GM19351 (cell line): Measurements from ENCODE around the gene HOXC6.

Source experiments
- ATAC-seq: cut with Tn5 transposase; IDR thresholded peaks from one replicate; pipeline ENCODE4 v1.9.1; 2021; ENCODE audit warnings: mild to moderate bottlenecking, moderate library complexity; ENCODE audit not compliant: unreplicated experiment

The HOXC6 gene

GRCh38 chr12:54025499-54026405, 2.5 kb upstream of the HOXC6 start:
- no peak for ATAC-seq

GRCh38 chr12:54026640-54027441, 1.4 kb upstream of the HOXC6 start:
- no peak for ATAC-seq

- ATAC-seq: no peak
Measured at GRCh38 chr12:54027442-54027786, 826 bp upstream of the HOXC6 start.

DNA sequence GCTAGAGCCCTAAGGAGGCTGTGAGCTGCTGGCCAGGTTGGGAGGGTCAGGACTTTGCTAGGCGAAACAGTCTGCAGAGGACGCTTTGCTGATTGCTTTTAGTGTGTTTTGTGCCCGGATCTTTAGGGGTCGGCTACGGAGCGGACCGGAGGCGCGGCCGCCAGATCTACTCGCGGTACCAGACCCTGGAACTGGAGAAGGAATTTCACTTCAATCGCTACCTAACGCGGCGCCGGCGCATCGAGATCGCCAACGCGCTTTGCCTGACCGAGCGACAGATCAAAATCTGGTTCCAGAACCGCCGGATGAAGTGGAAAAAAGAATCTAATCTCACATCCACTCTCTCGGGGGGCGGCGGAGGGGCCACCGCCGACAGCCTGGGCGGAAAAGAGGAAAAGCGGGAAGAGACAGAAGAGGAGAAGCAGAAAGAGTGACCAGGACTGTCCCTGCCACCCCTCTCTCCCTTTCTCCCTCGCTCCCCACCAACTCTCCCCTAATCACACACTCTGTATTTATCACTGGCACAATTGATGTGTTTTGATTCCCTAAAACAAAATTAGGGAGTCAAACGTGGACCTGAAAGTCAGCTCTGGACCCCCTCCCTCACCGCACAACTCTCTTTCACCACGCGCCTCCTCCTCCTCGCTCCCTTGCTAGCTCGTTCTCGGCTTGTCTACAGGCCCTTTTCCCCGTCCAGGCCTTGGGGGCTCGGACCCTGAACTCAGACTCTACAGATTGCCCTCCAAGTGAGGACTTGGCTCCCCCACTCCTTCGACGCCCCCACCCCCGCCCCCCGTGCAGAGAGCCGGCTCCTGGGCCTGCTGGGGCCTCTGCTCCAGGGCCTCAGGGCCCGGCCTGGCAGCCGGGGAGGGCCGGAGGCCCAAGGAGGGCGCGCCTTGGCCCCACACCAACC, 1.5 kb downstream of the HOXC6 start:
- ATAC-seq: no peak

DNA sequence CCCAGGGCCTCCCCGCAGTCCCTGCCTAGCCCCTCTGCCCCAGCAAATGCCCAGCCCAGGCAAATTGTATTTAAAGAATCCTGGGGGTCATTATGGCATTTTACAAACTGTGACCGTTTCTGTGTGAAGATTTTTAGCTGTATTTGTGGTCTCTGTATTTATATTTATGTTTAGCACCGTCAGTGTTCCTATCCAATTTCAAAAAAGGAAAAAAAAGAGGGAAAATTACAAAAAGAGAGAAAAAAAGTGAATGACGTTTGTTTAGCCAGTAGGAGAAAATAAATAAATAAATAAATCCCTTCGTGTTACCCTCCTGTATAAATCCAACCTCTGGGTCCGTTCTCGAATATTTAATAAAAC, 2.2 kb downstream of the HOXC6 start:
- no peak for ATAC-seq

DNA sequence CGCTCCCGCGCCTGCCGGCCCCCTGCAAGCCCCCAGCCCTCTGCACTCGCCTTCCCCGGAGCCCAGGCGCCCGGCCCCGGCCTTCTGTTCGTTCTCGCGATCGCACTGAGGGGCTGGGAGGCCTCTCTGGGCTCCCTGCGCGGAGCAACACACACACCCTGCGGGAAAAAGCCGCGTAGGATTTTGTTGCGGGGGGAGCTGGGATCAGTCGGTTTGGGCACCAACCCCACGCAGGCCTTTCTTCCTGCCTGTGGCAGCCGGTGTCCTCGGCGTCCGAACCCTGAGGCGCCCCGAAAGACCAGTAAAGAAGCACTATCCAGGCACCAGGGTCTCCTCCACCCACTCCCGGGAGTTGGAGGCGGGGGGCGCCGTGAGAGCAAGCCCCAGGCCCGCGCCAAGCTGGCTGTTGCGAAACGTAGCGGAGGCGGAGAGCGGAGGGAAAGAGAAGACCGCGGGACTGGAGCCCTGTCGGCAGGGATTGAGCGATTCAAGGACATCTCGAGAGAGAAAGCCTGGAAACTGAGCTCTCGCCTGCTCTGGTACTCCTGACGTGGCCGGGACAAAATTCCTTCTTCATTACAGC, 2.7 kb downstream of the HOXC6 start:
- ATAC-seq: no peak

GRCh38 chr12:54031480-54031879, 3.2 kb downstream of the HOXC6 start:
- ATAC-seq: no peak

GRCh38 chr12:54032086-54032619, 3.9 kb downstream of the HOXC6 start:
- ATAC-seq: no peak

DNA sequence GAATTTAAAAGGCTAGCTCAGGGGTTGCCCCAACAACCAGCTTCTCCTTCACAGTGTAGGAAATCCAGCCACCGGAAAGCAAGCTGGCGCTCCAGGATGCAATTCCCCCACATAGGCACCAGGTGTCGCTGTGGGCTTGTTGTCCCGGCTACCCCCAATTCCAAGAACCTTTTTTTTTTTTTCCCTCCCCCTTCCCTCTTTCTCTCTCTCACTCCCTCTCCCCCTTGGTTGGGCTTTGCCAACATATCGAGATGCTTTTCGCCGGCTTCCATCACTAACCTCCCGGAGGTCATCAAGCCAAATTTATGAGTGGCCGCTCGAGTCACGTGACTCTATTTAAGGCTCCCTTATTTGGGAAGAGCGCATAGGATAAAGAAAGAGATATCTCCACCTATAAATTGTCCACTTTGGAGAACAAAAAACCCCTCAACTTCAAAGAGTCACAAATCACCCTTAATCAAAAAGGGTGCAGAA, 4.4 kb downstream of the HOXC6 start, which contains the start of gene HOXC5:
Gene HOXC5, plus strand, starts transcription at position 424 of the 474 bp plus-strand sequence. CDS start 73 bp downstream, outside the sequence.
- ATAC-seq: no peak

- no peak for ATAC-seq
Measured at GRCh38 chr12:54033106-54033979, 5.1 kb downstream of the HOXC6 start.

GRCh38 chr12:54033980-54034784, 5.9 kb downstream of the HOXC6 start:
- ATAC-seq: no peak

DNA sequence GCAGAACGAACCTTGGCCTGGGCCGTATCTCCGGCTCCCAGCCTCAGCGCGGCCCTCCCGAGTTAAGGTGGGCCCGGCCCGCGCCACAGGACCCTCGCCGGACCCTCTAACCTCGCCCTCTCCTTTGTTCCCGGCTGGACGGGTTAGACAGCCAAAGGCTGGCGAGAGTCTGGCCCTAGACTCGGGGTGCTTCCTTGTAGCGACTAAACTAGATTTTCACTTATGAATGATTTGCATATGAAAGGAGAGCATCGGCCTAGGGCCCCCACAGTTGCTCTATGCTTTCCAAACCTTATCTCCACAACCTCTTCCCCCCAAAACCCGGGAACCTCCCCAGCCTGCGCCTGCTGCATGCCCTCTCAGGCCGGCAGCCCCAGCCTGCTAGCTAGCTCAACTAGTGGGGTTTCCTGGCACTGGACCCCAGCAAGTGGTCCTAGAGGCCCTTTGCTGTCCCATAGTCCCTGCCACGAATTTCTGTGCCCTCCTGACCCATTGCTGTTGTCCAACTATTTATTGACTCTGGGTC, 6.6 kb downstream of the HOXC6 start:
- ATAC-seq: no peak

DNA sequence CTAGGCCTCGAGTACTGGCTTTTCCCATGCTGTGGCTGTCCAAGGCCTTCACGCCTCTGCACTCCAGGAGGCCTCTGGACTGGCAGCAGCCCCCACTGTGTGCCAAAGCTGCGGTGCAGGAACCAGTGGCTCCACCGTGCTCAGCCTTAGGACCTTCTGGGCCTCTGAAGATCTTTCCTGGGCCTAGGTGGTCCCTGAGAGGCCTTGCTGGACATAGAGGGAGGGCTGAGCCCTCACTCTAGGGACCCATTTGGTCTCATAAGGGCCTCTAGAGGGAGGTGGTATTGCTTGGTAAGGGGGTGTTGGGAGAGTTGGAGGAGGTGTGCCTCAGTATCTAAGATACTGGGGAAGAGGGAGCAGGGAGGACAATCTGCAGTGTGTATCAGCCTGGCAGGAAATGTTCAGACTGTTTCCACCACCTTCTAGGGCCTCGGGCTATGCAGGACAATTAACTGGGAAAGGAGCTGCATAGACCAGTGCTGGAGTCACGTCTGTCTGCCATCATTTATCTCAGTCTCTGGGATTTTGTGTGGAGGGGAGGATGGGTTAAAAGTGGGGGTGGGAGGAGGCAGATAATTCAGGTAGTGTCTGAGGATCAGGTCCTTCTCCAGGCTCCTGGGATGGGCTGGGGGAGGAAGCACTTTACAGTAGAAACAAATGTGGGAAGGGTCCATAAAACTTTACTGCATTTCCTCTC, 7.5 kb downstream of the HOXC6 start:
- no peak for ATAC-seq

- no peak for ATAC-seq
Measured at GRCh38 chr12:54036620-54037359, 8.6 kb downstream of the HOXC6 start.

- ATAC-seq: no peak
Measured at GRCh38 chr12:54037360-54038283, 9.4 kb downstream of the HOXC6 start.
